HTR-8/SVneo (cell line): Measurements from ENCODE around the gene PLPP4.

Source experiments
- DNase-seq: peaks from one replicate; pipeline ENCODE4 v3.0.0; 2011; ENCODE audit warnings: low spot score, mixed read lengths; ENCODE audit not compliant: insufficient read length
- FAIRE-seq: peaks from 2 replicates; lab custom pipeline; 2011; peaks lifted over from hg19 to GRCh38; lab: Jason Lieb, UNC

PLPP4 gene

DNA sequence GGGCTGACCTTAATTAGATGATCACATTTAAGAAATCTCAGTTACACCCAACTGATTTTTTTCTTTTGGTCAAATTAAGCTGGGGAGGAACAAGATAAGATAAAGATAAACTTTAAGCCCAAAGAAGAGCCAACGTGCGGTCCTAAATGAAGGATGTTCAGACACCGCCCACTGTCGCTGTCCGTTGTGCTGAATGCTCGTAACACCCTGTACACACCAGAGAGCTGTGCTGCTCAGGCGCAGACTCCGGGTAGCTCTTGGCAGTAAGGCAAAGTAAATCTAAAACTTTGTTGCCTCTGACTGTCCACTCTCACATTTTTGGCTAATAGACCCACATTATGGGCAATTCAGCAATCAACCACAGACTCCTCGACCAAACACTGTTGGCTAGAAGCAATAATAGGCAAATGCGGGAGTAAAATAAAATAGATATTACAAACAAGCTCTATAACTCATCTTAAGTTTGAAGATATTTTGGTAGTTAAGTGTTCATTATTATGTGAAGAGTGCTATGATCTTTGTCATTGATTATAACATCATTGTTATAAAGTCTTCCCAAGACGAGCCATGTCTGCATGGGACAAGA lies 57.1 kb downstream of the PLPP4 start:
- FAIRE-seq (no peak), DNase-seq (no peak)

- FAIRE-seq: no peak
- DNase-seq: no peak
Measured at GRCh38 chr10:120514959-120515358, 57.9 kb downstream of the PLPP4 start.

- DNase-seq (no peak), FAIRE-seq (no peak)
Measured at GRCh38 chr10:120515741-120516140, 58.7 kb downstream of the PLPP4 start.

DNA sequence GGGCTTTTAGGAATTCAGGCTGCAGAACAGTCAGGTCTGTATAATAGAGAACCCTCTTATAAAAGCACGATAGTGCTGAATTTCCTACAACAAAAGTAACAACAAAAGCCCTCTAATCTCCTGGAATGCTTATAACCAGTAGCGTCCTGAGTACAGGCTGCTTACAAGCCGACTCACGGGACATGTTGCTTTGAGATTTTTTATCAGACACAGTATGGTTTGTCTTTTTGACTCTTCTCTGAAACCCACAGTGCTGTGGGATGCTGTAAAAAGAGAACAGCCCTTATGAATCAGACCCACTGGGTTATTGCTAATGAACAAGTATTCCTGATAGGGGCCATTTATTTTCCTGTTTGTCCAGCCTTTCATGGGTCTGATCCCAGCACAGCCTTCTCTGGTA lies 59.4 kb downstream of the PLPP4 start:
- DNase-seq (no peak), FAIRE-seq (no peak)

DNA sequence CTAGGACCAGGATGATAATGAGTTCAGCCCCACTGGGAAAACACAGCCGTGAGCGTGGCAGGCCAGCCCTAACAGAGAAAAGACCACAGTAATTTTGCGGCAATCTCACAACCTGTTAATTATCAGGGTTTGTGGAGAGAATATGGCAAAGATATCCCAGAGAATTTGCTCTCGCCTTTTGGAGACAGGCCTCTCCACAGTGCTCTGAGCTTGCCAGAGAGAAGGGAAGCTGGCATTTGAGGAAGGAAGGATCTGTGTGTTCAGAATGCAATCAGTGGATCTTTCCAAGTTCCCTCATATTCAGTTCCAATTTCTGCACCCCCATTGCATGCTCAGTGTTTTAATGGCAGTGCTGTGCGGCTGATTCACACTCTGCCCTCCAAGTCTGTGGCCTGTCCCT lies 60.2 kb downstream of the PLPP4 start:
- DNase-seq: no peak

GRCh38 chr10:120517881-120518484 lies 61.0 kb downstream of the PLPP4 start:
- FAIRE-seq: no peak
- no peak for DNase-seq

More for the DNA sequence above, 60.2 kb downstream of the PLPP4 start:
- no peak for FAIRE-seq

GRCh38 chr10:120521880-120522279 lies 64.9 kb downstream of the PLPP4 start:
- no peak for FAIRE-seq
- DNase-seq: no peak

DNA sequence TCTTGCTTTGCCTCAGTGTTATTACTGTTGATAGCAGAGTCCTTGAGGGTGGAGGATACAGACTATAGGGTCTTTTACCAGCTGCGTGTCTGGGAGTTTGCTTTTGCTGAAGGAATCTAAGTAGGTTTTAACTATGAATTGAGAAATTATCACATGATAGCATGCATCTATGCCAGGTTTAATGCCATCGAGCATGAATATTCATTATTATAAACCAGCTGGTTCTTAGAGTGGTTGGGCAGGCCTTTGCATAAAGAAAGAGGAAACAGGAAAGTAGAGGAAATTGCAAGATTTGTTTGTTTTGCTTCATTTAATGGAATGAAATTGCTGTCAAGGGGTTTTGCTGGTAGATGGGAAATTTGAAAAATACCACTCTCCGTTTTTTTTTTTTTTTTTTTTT lies 70.7 kb downstream of the PLPP4 start:
- no peak for FAIRE-seq
- DNase-seq: no peak

DNA sequence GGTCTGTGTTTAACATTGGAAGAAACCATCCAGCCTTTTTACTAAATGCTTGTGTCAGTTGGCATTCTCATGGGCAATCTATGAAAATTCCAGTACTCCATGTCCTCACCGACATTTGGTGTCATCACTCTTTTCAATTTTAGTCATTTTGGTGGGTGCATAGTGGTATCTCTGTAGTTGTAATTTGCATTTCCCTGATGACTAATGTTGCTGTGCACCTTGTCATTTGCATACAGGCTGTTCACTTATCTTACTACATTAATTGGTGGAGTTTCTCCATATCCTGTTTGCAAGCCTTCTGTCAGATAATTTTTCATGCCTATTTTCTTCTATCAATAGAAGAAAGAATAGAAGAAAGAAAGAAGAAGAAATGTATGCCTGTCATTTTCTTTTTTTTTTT lies 73.7 kb downstream of the PLPP4 start:
- DNase-seq (no peak), FAIRE-seq (no peak)

GRCh38 chr10:120538091-120538490 lies 81.1 kb downstream of the PLPP4 start:
- FAIRE-seq (no peak), DNase-seq (no peak)

DNA sequence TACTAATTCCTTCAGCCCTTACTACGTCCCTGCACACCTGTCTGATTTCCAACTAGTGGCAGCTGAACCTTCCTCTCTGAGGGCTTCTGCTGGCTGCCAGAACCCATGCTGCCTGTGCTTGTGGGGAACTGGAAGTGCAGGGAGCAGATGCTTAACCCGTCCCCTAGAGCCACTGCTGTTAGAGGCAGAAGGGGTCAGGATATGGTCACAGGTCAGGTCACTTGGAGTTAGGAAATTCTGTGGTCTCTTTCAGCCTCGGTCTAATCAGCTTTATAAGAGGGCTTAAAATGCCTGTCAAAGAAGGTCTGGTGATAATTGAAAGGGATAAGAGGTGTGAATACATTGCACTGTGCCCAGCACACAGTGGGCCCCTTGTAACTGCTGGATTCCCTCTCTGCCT lies 82.0 kb downstream of the PLPP4 start:
- no peak for FAIRE-seq
- DNase-seq: no peak

- FAIRE-seq (no peak), DNase-seq (no peak)
Measured at GRCh38 chr10:120540486-120540885, 83.5 kb downstream of the PLPP4 start.

DNA sequence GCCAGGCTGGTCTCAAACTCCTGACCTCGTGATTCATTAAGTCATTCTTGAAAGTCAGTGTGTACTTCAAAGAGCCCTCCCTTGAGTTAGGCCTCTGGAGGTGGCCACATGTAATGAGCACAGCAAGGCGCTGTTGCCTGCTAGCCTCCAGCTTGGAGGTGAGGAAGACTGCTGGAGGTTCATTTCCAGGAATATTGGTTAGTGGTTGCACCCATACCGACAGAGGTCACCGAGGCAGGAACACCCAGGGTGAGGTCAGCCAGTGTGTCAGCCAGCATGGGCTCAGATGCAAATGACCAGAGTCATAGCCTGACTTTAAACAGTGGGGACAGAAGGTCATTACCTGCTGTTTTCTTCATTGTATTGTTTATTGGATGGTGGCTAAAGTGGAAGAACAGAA lies 85.0 kb downstream of the PLPP4 start:
- no peak for DNase-seq
- FAIRE-seq: no peak

- DNase-seq: no peak
- no peak for FAIRE-seq
Measured at GRCh38 chr10:120542591-120542990, 85.6 kb downstream of the PLPP4 start.

DNA sequence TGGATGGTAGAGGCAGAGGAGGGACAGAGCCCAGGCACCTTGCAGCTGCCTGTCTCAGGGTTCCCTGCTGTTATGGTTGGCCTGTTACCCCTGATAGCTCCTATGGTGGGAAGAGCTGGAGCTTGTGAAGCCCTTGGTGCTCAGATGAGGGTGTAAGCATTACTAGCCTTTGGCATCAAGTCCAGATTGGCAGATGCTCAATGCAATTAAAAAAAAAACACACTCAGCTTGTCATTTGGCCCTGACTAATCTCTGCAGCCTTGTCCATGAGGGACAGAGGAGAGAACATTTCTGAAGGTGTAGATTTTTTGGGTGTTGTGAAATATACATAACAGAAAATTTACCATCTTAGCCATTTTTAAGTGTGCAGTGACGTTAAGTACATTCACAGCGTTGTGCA lies 86.3 kb downstream of the PLPP4 start:
- DNase-seq (no peak), FAIRE-seq (no peak)

GRCh38 chr10:120548210-120548609 lies 91.2 kb downstream of the PLPP4 start:
- DNase-seq (no peak), FAIRE-seq (no peak)

DNA sequence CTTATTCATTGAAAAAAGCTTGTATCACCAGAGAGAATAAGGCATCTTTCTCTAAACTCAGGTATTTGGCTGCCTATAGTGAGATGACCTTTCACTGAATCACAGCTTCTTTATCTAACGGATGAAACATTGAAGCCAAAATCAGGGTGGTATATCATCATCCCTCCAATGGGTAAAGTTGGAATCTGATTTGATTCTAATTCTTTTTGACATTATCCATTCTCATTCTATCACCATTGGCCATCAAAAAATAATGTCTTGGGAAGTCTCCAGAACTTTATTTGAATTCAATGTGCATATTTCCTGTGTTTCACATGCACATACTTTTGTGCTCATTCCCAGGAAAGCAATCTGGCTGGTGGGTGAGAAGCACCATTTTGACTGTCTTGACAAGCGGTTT lies 95.2 kb downstream of the PLPP4 start:
- DNase-seq (no peak), FAIRE-seq (no peak)

DNA sequence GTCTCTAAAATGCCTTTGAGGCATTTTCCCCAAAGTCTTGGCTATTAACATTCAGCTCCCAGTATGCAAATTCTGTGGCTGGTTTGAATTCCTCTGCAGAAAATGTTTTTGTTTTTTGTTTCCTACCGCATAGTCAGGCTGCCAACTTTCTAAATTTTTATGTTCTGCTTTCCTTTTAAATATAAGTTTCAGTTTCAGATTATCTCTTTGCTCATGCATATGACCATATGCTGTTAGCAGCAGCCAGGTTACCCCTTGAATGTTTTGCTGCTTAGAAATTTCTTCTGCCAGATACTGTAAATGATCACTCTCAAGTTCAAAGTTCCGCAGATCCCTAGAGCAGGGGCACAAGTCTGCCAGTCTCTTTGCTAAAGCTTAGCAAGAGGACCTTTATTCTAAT lies 96.9 kb downstream of the PLPP4 start:
- FAIRE-seq (no peak), DNase-seq (no peak)

DNA sequence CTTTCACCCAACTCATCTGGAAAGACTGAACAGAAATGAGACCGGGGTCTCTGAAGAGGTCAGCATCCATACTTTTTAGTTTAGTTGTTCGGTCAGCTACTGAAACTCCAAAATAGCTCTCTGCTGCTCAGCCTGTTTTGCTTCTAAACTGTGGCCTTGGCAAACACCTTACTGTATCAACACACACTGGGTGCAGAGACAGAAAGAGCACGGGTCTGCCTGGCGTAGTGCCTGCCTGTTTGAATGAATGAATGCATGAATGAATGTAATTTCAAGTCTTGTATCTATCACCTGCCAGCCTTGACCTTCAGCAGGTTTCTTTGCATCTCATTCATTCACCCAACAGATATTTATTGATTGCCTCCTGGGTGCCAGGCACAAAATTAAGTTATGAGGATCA lies 98.4 kb downstream of the PLPP4 start:
- FAIRE-seq (no peak), DNase-seq (no peak)

GRCh38 chr10:120555842-120556532 lies 99.0 kb downstream of the PLPP4 start:
- FAIRE-seq (no peak), DNase-seq (no peak)

DNA sequence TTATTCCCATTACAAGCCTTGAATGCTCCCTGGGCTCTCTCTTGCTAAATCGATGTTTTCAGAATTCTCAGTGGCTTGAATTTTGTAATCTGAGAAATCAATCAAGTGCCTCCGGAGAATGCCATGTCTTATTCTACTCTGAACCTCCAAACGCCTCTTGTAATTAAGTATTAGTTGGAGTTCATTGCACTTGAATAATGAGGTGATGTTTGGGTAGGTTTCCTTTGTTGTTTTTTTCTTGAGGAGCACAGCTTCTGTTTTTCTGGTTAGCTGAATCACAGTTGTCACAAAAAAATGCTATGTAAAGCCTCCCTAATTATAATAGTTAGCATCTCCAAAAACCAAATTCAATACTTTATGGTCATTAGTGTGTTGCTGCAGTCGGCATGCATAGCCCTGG lies 100.3 kb downstream of the PLPP4 start:
- DNase-seq (no peak), FAIRE-seq (no peak)

DNA sequence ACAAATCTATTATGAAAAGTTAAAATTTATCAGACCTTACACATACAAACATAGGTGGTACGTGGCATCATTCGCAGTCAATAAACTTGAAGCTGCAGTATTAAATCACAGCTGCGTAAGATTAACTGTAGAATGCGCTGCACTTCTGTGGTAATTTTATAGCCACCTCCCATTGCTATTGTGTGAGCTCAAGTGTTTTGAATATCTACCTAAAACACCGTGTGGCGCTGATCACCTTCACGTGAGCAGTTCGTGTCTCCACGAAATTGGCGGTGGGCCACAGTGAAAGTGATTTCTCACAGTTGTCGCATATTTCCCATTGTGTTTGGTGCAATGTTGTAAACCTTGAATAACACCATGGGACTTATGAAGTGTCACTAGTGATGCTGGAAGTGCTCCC lies 102.8 kb downstream of the PLPP4 start:
- no peak for DNase-seq
- FAIRE-seq: no peak
